ENCODE results near the gene TRAF3. TPM values are rescaled to one million over a fixed set of nuclear protein-coding genes. Genes with fewer than 3 reads are reported as not detected.

The TRAF3 gene
- total and polyA plus RNA-seq, 12 donors, result 2.3 to 15.6 (median 10.2) TPM

GRCh38 chr14:102807013-102807406, 29.8 kb downstream of the TRAF3 start:
- intact Hi-C loops (cut with DNase I), result no loop called here
- WGBS, 2 donors, result 84 to 95% methylated on average over 4 of the region's 4 CpGs
- DNase-seq (no peak), ATAC-seq (no peak)
- Histone ChIP-seq H3K27ac (no peak overlapping the region), H3K27me3 (no peaks in the 10 kb centered on the region), H3K4me1 (peaks cover 0 to 9% (median 0%) of the 10 kb centered on the region in 9 donors), H3K4me3 (no peak overlapping the region), H3K9me3 (no peaks in the 10 kb centered on the region), H3K36me3 (no peaks in the 10 kb centered on the region)
- TF ChIP-seq CTCF (IDR thresholded peaks at IDR 0.05), result no peak

GRCh38 chr14:102809870-102810269, 32.6 kb downstream of the TRAF3 start:
- no peak overlapping the region for H3K4me3 ChIP-seq
- 88 to 91% methylated on average over 3 of the region's 3 CpGs for WGBS, 2 donors
- no peaks in the 10 kb centered on the region for H3K36me3 ChIP-seq
- DNase-seq (no peak), ATAC-seq (no peak)
- no peak overlapping the region for H3K27ac ChIP-seq
- no peaks in the 10 kb centered on the region for H3K27me3 ChIP-seq
- TF ChIP-seq CTCF (IDR thresholded peaks at IDR 0.05), result no peak
- peaks cover 0 to 3% (median 0%) of the 10 kb centered on the region in 11 donors for H3K9me3 ChIP-seq
- intact Hi-C loops (cut with DNase I), result no loop called here
- H3K4me1 ChIP-seq, result peaks cover 0 to 9% (median 0%) of the 10 kb centered on the region in 9 donors

GRCh38 chr14:102810523-102810922, 33.3 kb downstream of the TRAF3 start:
- Histone ChIP-seq H3K27ac (no peak overlapping the region), H3K9me3 (peaks cover 0 to 3% (median 0%) of the 10 kb centered on the region in 11 donors), H3K36me3 (no peaks in the 10 kb centered on the region), H3K4me1 (peaks cover 0 to 7% (median 0%) of the 10 kb centered on the region in 9 donors), H3K27me3 (no peaks in the 10 kb centered on the region), H3K4me3 (no peak overlapping the region)
- DNase-seq (no peak), ATAC-seq (no peak)
- TF ChIP-seq CTCF (IDR thresholded peaks at IDR 0.05), result no peak
- intact Hi-C loops (cut with DNase I), result no loop called here
- 95 to 96% methylated on average over 3 of the region's 3 CpGs for WGBS, 2 donors

- peaks cover 0 to 5% (median 0%) of the 10 kb centered on the region in 9 donors for H3K4me1 ChIP-seq
- H3K36me3 ChIP-seq, result peaks cover 0 to 2% (median 0%) of the 10 kb centered on the region in 9 donors
- intact Hi-C loops (cut with DNase I), result no loop called here
- no peak for DNase-seq
- 95 to 96% methylated on average over 12 of the region's 12 CpGs for WGBS, 2 donors
- H3K4me3 ChIP-seq, result no peak overlapping the region
- no peaks in the 10 kb centered on the region for H3K27me3 ChIP-seq
- TF ChIP-seq CTCF (IDR thresholded peaks at IDR 0.05), result no peak
- no peak overlapping the region for H3K27ac ChIP-seq
- ATAC-seq, result no peak
- peaks cover 0 to 3% (median 0%) of the 10 kb centered on the region in 11 donors for H3K9me3 ChIP-seq
Observed at GRCh38 chr14:102811254-102811963, 34.2 kb downstream of the TRAF3 start.
